HK-2 (cell line): ENCODE measurements around the gene KAT6B.
"Not testable (repeated sequence)": the region's sequence is repeated elsewhere in the genome, so short reads cannot be mapped to it uniquely, and the experiment has no call there.

Experiments
- DNase-seq: peaks from one replicate; pipeline ENCODE4 v3.0.0-alpha.2; 2018; ENCODE audit not compliant: unreplicated experiment

The KAT6B gene

DNA sequence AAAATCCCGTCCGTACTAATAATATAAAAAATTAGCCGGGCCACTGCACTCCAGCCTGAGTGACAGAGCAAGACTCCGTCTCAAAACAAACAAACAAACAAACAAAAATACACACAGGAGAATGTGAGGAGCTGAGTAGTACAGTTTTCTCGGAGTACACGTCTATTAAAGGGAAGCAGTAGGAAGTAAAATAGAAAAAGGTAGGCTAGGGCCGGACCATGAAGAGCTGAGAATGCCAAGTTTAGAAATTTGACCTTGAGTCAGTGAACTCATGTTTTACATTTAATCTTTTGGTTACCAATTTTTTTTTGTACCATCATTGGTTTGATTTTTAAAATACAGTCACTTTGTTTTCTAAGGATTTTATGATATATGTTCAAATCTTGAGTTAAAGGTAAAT lies 64.1 kb downstream of the KAT6B start:
- no peak for DNase-seq

DNA sequence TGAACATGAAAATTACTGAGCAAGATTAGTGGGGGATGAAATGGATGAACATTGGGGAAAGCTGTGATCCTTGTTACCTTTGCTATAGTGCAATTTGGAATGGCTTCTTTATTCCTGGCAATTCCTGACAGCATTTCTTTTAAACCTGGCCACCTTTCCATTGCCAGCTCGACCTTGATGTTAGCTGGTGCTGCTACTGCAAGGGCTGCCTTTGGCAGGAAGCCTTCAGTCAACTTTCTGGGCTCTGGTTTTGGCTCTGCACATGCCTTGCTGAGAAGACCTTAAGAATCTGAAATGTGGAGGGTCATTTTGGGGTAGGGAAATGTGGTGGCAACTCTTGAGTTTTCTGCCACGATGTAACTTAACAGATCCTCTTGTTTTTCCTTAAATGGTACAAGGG lies 64.7 kb downstream of the KAT6B start:
- DNase-seq = no peak

DNA sequence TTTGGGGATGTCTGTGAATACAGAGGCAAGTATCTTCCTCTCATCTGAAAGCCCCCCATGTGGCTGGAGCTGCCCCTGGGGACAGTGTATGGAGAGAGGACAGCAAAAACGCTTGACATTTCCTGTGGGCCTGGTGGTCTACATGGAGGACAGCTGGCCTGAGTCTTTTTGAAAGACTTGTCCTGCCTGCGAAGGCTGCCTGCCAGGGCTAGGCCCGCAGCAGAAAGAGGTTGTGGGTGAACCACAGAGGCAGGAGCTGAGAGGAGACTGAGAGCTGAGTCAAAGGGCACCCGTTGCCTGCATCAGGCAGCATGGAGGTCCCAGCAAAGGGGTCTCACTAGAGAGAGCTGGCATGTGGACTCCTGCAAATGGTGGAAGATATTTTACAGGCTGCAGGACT lies 66.4 kb downstream of the KAT6B start:
- no peak for DNase-seq

DNA sequence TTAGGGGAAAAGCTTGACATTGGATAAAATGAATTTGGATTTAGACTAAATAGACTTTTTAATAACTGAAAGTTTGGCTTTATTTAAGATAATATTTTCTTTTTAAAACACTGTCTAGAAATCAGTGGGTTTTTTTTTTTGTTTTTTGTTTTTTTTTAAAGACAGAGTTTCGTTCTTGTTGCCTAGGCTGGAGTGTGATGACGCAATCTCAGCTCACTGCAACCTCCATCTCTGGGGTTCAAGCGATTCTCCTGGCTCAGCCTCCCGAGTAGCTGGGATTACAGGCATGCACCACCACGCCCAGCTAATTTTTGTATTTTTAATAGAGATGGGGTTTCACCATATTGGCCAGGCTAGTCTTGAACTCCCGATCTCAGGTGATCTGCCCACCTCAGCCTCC lies 66.9 kb downstream of the KAT6B start:
- not testable (repeated sequence) for DNase-seq

DNA sequence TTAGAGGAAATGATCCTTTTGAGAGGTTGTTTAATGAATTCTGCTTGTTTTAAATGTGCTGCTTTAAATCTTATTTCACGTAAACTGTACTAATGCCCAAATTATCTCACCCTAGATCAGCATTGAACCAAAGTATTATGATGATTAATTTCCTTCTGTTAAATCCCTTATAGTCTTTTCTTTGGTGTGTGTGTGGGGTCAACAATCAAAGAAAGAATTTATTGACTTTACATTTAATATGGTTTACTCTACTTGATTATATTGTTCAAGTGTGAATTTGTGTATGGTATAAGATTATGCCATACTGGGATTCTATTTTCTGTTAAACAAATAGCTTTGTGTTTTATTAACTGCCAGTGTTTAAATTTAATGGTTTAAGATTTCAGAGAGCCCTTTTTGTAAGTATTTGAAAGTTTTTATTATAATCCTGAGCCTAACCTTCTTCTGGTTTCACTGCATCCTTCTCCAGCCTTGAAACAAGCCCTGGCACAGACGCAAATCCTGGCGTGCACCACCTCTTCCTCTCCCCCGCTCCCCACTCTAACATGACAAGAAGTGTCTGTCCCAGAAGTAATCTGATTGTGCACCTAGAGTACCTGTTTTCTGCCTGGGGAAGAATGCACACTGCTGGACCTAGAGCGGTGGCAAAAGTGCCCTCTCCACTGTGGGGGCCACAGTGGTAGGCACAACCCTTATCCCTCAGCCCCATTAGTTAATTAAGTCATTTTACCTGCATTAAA lies 70.6 kb downstream of the KAT6B start:
- no peak for DNase-seq

DNA sequence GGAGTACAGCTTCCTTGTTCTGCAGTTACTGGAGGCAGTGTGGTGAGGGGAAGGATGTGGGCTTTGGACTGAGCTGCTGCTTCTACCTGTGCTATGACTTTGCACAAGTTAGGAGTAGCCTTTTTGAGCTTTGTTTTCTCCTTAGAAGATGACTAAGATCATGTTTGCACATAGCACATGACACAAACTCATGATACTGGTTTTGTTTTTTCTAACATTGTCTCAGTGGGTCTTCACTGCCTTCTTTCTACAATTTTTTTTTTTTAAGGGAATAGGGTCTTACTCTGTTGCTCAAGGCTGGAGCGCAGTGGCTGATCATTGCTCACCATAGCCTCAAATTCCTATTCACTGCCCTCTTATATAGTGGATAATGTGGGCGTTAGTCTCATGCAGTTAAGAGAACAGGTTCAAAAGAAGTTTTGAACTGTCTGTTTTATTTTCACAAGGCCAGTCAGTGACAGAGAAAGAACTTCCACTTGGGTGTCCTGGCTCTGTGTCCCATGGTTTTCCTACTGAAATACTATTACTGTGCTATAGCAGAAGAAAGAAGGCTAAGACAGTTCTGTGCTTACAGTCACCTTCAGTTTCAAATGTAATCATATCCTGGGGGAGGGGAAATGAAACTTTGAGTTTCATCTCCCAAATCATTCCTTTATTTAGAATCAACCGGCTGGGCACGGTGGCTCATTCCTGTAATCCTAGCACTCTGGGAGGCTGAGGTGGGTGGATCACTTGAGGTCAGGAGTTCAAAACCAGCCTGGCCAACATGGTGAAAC lies 72.0 kb downstream of the KAT6B start:
- no peak for DNase-seq

DNA sequence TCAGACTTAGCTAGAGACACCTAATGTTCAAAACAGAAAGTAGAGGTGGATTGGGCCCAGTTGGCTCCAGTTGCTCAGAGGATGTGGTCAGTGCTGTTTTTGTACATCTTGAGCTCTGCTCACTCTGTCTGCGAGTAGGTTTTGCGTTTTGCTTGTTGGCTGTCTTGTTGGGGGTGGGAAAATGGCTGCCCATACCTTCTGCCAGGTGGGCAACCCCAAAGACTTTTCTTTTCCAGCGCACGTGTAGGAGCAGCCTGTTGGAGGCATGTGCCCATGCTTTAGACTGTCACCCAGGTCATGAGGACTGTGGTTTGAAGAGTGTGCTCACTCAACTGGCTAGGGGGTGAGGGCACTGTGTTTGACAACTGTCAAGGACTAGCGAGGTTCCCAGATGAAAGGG lies 73.9 kb downstream of the KAT6B start:
- DNase-seq = no peak

DNA sequence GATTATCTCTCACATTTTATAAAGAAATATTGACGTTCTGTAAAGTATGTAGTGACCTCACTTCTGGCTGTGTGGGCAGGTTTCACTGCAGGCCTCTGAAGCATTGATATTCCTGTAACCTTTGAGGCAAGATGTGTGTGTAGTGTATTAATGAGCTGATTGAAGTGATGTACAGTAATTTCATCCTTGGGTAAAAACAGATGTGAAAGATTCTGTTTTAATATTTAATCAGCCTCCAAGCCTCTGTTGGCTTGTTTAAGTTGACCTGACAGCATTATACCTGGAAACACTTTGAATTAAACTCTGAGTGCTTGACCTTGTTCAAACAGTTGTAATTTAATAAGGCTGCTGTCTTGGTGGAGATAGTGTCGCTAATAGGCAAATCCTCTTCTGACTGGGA lies 74.9 kb downstream of the KAT6B start:
- no peak for DNase-seq

DNA sequence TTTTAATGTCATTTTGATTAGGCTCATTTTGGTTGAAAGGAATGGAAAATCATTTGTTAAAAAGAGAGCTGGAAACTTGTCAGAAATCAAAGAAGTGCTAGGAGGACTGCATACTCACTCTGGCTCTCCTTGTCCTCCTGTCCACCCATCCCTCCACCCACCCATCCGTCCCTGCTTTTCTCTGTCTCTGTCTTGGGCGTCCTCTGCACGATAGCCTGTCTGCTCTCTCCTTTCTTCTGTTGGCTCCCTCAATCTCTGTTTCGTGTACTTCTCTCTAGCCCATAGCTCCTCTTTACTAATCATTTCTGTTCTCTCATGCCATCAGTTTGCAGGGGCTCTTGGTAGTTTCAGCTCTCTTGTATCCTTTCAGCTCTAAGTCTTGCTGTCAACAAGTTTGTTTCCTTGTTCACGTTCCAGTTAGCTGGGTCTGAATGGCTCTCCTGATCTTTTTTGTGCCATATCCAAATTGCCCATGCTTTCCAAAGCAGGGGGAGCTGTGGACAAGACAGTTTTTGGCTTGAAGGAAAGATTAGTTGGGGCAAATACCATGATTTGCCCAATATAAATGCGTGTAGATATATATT lies 75.6 kb downstream of the KAT6B start:
- DNase-seq = no peak

DNA sequence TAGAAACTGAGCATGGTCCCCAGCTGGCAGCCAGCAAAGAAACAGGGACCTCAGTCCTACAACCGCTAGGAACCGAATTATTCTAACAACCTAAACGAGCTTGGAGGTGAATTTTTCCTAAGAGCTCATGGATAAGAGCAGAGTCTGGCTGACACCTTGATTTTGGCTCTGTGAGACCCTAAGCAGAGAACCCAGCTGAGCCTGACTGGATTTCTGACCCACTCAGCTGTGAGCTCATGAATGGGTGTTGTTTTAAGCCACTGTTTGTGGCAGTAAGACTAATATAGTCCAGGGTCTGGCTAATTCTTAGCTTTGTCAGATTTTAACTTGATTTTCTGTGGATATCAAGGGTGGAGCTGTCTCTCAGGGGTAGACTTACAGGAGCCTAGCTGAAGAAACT lies 77.1 kb downstream of the KAT6B start:
- DNase-seq = no peak

DNA sequence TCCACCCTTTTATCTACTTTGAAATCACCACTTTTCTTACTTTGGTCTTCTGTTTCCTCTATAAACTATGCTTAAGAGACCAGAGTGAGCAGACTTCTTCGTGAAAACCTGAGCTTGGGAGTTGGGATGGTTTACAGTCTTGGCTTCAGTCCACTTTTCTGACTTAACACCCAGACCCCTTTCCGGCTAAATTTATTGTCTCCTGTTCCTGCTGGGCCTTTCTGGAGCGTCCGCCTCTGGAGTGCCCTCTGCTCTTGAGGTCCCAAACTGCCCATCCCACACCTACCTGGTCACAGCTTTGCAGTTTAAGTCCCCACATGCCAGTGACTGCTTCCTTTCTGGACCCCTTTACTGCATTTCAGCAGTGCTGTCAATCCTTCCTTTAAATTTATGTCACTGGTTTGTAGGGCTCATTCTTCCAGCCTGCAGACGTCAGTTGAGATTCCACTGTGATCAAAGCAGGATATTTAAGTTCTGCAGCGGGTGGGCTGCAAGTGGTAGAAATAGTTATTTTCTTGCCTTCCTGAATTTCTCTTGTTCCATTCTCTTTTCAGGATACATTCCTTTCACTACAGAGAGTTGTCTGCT lies 80.3 kb downstream of the KAT6B start:
- no peak for DNase-seq

DNA sequence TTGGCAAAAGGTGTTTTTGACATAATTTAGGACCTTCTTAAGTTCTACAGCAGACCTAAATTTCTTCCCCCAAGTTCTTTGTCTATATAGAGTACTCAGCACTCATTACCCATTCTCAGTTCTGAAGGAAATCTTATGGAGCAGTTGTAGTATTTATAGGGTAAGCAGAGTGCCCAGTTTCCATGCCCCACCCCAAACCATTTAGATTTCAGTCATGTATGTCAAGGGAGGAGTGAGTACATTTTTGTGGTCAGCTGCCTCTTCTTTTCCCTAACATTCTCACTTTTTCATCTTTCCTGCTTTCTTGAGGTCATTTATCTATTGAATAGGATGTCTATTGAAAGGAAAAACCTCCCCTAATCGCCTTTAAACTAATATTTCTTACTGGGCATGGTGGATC lies 83.3 kb downstream of the KAT6B start:
- no peak for DNase-seq

DNA sequence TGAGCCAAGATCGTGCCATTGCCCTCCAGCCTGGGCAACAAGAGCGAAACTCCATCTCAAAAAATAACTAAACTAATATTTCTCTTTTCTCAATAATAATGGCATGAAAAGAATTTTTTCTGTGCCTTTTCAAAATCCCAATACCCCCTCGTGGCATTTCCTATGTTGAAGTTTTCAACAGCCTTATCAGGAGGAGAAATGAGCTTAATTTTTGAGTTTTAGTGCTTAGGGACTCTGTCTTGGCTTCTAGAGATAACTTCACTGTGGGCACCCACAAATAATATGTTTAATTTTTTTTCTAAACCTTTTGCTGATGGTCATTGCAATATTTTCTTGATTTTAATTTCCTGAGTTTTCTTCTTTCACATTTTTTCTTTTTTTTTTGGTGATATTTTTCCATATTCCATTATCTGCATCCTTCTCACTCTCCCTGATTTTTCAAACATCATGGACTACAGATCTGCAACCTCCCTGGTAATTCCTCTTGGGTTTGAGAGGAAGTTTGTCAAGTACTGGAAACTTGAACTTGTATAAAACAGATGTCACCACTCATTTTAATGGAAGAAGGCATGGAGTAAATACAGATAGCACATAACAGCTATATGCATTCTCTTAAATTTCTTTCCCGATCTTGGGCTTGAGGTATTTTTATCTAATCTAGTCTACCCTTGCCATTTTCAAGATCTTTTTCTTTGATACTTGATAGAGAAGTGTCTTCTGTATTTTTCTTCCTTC lies 84.0 kb downstream of the KAT6B start:
- DNase-seq = no peak

DNA sequence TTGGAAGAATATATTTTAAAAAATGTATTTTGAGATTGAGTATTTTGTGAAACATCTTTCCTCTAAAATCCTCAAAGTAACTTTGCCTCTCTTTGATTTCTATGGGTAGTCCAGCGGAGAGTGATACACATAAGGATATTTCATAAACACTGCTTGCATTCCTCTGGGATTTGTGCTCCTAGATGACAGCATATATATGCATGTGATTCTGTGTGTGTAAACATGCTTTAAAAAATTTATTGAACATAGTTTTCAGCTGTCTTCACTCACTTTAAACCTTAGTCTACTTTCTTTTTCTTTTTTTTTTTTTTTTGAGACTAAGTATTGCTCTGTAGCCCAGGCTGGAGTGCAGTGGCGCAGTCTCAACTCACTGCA lies 84.6 kb downstream of the KAT6B start:
- no peak for DNase-seq

DNA sequence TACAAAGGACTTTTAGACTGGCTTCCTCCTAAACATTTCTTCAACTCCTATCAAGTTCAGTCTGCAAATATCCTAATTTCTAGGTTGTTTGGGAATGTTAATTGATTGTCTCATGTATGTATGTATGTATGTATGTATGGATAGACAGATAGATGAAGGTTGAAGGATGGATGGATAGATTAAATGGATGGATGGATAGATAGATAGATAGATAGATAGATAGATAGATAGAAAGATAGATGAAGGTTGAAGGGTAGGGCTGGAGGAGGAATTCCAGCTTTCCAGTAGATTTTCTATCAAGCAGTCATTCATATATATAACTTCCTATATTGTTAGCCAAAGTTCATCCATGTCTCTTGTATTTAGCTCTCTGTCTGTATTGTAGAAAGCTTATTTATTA lies 85.8 kb downstream of the KAT6B start:
- no peak for DNase-seq

DNA sequence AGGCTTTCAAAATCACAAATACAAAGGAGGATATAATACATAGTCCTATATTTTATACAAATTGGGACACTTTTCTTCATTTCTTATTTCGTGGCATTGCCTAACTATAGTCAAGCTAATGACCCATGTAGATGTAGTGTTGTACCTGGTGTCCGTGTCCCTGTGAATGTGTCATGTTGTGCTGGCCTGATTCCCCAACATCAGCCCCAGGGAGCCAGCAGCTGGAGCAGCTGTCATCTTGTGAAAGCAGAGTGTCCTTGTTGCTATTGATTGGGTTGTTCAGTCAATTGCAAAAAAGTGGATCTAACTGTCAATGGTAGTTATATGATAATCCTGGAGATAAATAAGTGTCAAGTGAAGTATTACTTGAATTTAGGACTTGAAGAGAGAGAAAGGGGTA lies 86.3 kb downstream of the KAT6B start:
- no peak for DNase-seq

DNA sequence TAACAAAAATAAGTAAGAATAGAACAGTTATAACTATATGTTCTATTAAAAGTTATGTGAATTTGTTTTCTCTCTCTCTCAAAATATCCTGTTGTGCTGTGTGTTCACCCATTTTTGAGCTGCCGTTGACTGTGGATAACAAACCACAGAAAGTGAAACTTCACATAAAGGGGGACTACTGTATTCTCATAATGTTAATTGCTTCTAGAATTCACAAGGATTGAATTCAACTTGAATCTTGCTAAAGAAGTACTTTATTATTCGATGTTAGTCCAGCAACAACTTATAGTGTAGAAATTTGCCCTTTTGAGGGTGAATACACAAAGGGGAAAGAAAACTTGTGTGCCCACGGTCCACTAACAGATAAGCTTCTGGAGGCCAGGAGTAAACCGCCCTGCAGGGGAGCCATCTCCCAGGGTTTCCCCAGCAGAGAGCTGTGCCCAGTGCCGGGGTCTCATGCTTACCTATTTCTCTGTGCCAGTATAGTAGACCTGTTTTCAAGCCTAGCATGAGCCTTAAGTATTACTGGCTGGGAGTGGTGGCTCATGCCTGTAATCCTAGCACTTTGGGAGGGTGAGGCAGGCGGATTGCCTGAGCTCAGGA lies 87.1 kb downstream of the KAT6B start:
- no peak for DNase-seq

DNA sequence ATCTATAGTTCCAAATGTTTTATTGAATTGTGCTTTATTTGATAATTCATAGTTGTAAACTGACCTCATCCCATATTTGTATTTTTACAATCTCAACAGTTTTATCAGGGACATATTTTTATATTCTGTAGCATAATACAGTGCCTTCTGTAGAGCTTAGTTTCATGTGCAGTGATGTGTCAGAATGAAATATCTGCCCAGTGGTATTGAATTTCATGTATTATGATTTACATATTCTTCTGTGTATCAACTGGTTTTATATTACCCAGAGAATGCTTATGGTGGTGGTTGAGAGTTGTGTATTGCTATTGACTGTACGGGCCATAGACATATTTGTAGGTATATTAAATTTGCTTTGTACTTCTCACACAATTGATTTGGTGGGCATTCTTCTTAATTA lies 89.9 kb downstream of the KAT6B start:
- no peak for DNase-seq

DNA sequence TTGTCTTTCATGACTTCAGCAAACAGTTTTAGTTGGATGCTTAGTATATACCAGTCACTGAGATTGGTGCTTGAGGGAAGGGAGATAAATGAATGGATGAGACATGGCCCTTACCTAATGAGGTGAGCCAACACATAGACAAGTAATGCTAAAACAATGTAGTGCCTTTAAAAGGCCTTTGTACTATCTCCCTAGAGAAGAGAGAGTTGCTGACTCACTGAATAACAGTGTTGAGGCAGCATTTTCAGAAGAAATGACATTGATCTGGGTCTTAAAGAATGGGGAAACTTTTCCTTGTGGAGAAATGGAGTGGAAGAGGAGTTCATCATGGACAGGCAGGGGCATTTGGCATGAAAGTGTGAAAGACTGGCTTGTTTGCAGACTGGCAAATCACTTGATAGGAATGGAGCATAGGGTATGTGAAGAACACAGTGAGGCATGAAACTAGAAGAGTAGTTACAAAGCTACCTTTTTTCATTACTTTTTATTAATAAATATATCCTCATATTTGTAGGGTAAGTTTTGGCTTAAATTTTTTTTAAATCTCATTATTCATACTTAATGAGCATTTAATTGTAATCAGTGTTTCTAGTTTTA lies 91.2 kb downstream of the KAT6B start:
- DNase-seq = peak; percentile 36

DNA sequence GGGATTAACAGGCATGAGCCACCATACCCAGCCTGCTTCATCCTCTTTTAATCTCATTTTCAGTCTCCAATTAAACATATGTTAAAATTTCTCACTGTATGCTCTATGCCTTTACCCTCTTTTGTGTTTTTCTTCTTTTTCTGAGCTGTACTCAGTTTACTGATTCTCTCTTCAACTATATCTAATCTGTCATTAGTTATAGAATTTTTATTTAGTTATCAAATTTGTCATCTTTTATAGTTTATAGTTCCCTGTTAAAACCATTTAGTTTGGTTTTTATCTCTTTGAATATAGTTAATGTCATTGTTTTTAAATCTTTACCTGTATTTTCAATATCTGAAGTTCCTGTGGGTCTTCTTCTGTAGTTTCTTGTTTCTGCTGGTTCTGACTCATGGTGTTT lies 93.3 kb downstream of the KAT6B start:
- no peak for DNase-seq

DNA sequence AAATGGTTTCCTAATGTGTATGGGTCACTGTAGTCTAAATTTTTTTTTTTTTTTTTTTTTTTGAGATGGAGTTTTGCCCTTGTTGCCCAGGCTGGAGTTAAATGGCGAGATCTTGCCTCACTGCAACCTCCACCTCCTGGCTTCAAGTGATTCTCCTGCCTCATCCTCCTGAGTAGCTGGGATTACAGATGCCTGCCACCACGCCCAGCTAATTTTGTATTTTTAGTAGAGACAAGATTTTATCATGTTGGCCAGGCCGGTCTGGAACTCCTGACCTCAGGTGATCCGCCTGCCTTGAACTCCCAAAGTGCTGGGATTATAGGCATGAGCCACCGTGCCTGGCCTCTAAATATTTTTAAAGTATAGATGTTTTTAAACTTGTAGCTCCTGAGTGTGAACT lies 94.7 kb downstream of the KAT6B start:
- not testable (repeated sequence) for DNase-seq
